ENCODE results near the gene TMEM184A. TPM values are rescaled to one million over a fixed set of nuclear protein-coding genes. Genes with fewer than 3 reads are reported as not detected.

The TMEM184A gene
- total and polyA plus RNA-seq, 10 of the 15 experiments (the other 5 are each of a cell fraction or from before 2014, with no cell fraction given): 0.04 to 0.15 TPM; not detected in 8

- Histone ChIP-seq H3K4me2 (ENCODE audit: control insufficient read depth, insufficient read depth) (no peak overlapping the region), H3K9ac (ENCODE audit: control insufficient read depth, insufficient read depth, low read length) (no peak overlapping the region), H3K4me3 (no peak overlapping the region), H2AFZ (ENCODE audit: control insufficient read depth, low read depth, low read length) (no peak overlapping the region), H3K27me3 (replicated peaks in 1 of 2; ENCODE audit: control insufficient read depth in 2 of 2, insufficient read depth in 2 of 2, low read length in 1 of 2) (no peaks in the 10 kb centered on the region), H3K79me2 (ENCODE audit: control insufficient read depth, insufficient read depth, low read length) (no peaks in the 10 kb centered on the region), H4K20me1 (ENCODE audit: control insufficient read depth, insufficient read depth) (no peaks in the 10 kb centered on the region), H3K36me3 (ENCODE audit: control insufficient read depth in 2 of 2, insufficient read depth in 2 of 2, low read length in 1 of 2) (no peaks in the 10 kb centered on the region), H3K4me1 (ENCODE audit: control insufficient read depth, insufficient read depth, low read length) (no peaks in the 10 kb centered on the region), H3K27ac (ENCODE audit: control insufficient read depth, insufficient read depth) (no peak overlapping the region), H3K9me3 (replicated peaks; ENCODE audit: control insufficient read depth, insufficient read depth, low read length) (peaks cover 2% of the 10 kb centered on the region; the same call in 1 of the 3 replicates)
- in situ Hi-C loops (cut with MboI) (no loop called here), intact Hi-C loops (cut with micrococcal nuclease; ENCODE audit: unreplicated experiment) (no loop called here)
- no peak for FAIRE-seq
- RAD21 ChIA-PET (ENCODE audit: unreplicated experiment): no interaction called here
- CTCF ChIA-PET: no interaction called here
- POLR2A ChIA-PET: no interaction called here
- SMC1A ChIA-PET (ENCODE audit: uncharacterized antibody, unreplicated experiment): no interaction called here
- no peak for ATAC-seq
- no peak for DNase-seq (ENCODE audit: low read depth, low spot score)
- no TSS peak for BruUV-seq (replicated peaks)
- TF ChIP-seq ZBTB33 (IDR thresholded peaks at IDR 0.05) (no peak), MEF2B (IDR thresholded peaks at IDR 0.05; ENCODE audit: partially characterized antibody, poor library complexity, severe bottlenecking) (no peak), USF2 (IDR thresholded peaks at IDR 0.05; ENCODE audit: borderline replicate concordance, low read depth, low read length) (no peak)
- 38% methylated on average over 10 of the region's 13 CpGs for WGBS (ENCODE audit: insufficient coverage, insufficient replicate concordance, low lambda C conversion rate, missing lambda C conversion rate)
These were observed 32.8 kb downstream of the TMEM184A start for GRCh38 chr7:1523208-1523607.

- Histone ChIP-seq H3K36me3 (ENCODE audit: control insufficient read depth in 2 of 2, insufficient read depth in 2 of 2, low read length in 1 of 2) (no peaks in the 10 kb centered on the region), H3K9ac (ENCODE audit: control insufficient read depth, insufficient read depth, low read length) (no peak overlapping the region), H3K4me1 (ENCODE audit: control insufficient read depth, insufficient read depth, low read length) (no peaks in the 10 kb centered on the region), H2AFZ (ENCODE audit: control insufficient read depth, low read depth, low read length) (no peak overlapping the region), H3K27me3 (replicated peaks in 1 of 2; ENCODE audit: control insufficient read depth in 2 of 2, insufficient read depth in 2 of 2, low read length in 1 of 2) (no peaks in the 10 kb centered on the region), H4K20me1 (ENCODE audit: control insufficient read depth, insufficient read depth) (no peaks in the 10 kb centered on the region), H3K9me3 (replicated peaks; ENCODE audit: control insufficient read depth, insufficient read depth, low read length) (peaks cover 2% of the 10 kb centered on the region; the same call in 1 of the 3 replicates), H3K79me2 (ENCODE audit: control insufficient read depth, insufficient read depth, low read length) (no peaks in the 10 kb centered on the region), H3K27ac (ENCODE audit: control insufficient read depth, insufficient read depth) (no peak overlapping the region), H3K4me3 (no peak overlapping the region), H3K4me2 (ENCODE audit: control insufficient read depth, insufficient read depth) (no peak overlapping the region)
- FAIRE-seq (no peak), ATAC-seq (peak; percentile 49), DNase-seq (ENCODE audit: low read depth, low spot score) (no peak)
- BruUV-seq (replicated peaks): no TSS peak
- 34% methylated on average over 11 of the region's 11 CpGs for WGBS (ENCODE audit: insufficient coverage, insufficient replicate concordance, low lambda C conversion rate, missing lambda C conversion rate)
- CTCF ChIA-PET: interaction anchor here (0.6 kb wide), 1 partner anchor 341 kb away, joined by 3 read pairs; no protein-coding TSS in a partner anchor
- RAD21 ChIA-PET (ENCODE audit: unreplicated experiment): no interaction called here
- intact Hi-C loops (cut with micrococcal nuclease; ENCODE audit: unreplicated experiment) (no loop called here), in situ Hi-C loops (cut with MboI) (no loop called here)
- SMC1A ChIA-PET (ENCODE audit: uncharacterized antibody, unreplicated experiment): no interaction called here
- POLR2A ChIA-PET: no interaction called here
- TF ChIP-seq LARP7 (IDR thresholded peaks at IDR 0.05) (no peak), MTA3 (IDR thresholded peaks at IDR 0.05; ENCODE audit: borderline replicate concordance, low read length) (no peak), KAT2A (conservative IDR thresholded peaks at IDR 0.05; ENCODE audit: control insufficient read depth, low read depth, low read length) (no peak), JUNB (IDR thresholded peaks at IDR 0.05) (no peak), ZNF622 (IDR thresholded peaks at IDR 0.05) (no peak), GATAD2B (conservative IDR thresholded peaks at IDR 0.05; ENCODE audit: low read depth) (no peak), E2F4 (IDR thresholded peaks at IDR 0.05; ENCODE audit: low read depth, low read length) (no peak), RBBP5 (conservative IDR thresholded peaks at IDR 0.05) (no peak), BMI1 (IDR thresholded peaks at IDR 0.05; ENCODE audit: borderline replicate concordance) (no peak), ZNF217 (IDR thresholded peaks at IDR 0.05) (no peak), CREB1 (IDR thresholded peaks at IDR 0.05; ENCODE audit: low read depth) (no peak)
These were observed 34.5 kb downstream of the TMEM184A start for GRCh38 chr7:1521456-1521855.

Data from GM12878 (cell line).